ENCODE data around the gene USP6NL.
"Not testable (repeated sequence)": the region's sequence is repeated elsewhere in the genome, so short reads cannot be mapped to it uniquely, and the experiment has no call there.

The USP6NL gene

GRCh38 chr10:11441151-11441535, 170.3 kb downstream of the USP6NL start:
- no peak for DNase-seq

- no peak for DNase-seq
Observed at GRCh38 chr10:11440250-11441150, 170.9 kb downstream of the USP6NL start.

GRCh38 chr10:11439523-11440053, 171.9 kb downstream of the USP6NL start:
- DNase-seq: no peak

- DNase-seq: peak; percentile 37
Observed at GRCh38 chr10:11437391-11438142, 173.9 kb downstream of the USP6NL start.

- DNase-seq: not testable (repeated sequence)
Observed at GRCh38 chr10:11436445-11436844, 175.0 kb downstream of the USP6NL start.

GRCh38 chr10:11435581-11435981, 175.9 kb downstream of the USP6NL start:
- no peak for DNase-seq

- DNase-seq: no peak
Observed at GRCh38 chr10:11434324-11434723, 177.1 kb downstream of the USP6NL start.

GRCh38 chr10:11433657-11434056, 177.8 kb downstream of the USP6NL start:
- no peak for DNase-seq

GRCh38 chr10:11431216-11431555, 180.3 kb downstream of the USP6NL start:
- DNase-seq: no peak

GRCh38 chr10:11430421-11431215, 180.8 kb downstream of the USP6NL start:
- DNase-seq: no peak

GRCh38 chr10:11429439-11430052, 181.9 kb downstream of the USP6NL start:
- no peak for DNase-seq

GRCh38 chr10:11425676-11426075, 185.8 kb downstream of the USP6NL start:
- no peak for DNase-seq

GRCh38 chr10:11425296-11425610, 186.2 kb downstream of the USP6NL start:
- DNase-seq: no peak

- DNase-seq: no peak
Observed at GRCh38 chr10:11424456-11425295, 186.8 kb downstream of the USP6NL start.

GRCh38 chr10:11416974-11417373, 194.5 kb downstream of the USP6NL start:
- DNase-seq: no peak

- no peak for DNase-seq
Observed at GRCh38 chr10:11415095-11415494, 196.4 kb downstream of the USP6NL start.

- DNase-seq: no peak
Observed at GRCh38 chr10:11414314-11415038, 197.0 kb downstream of the USP6NL start.

- no peak for DNase-seq
Observed at GRCh38 chr10:11411926-11412545, 199.4 kb downstream of the USP6NL start.

- no peak for DNase-seq
Observed at GRCh38 chr10:11409357-11409756, 202.1 kb downstream of the USP6NL start.

GRCh38 chr10:11407939-11408338, 203.5 kb downstream of the USP6NL start:
- no peak for DNase-seq

- DNase-seq: no peak
Observed at GRCh38 chr10:11406746-11407145, 204.7 kb downstream of the USP6NL start.

All from NCI-H2171 treated with DMSO at 0.1 percent for 48 hours (cell line).